K562 (cell line): ENCODE results near the gene ABAT.

Experiments
- CBX1 ChIP-seq: sonication (generic); IDR thresholded peaks from 2 replicates; pipeline ENCODE4 v1.6.1; 2016; ENCODE audit warnings: antibody characterized with exemption, low read depth, mild to moderate bottlenecking
- EZH2 ChIP-seq: IDR thresholded peaks from 2 replicates; pipeline ENCODE4 v1.6.1; 2012; ENCODE audit warnings: low read depth, mild to moderate bottlenecking, inconsistent platforms, low read length, borderline replicate concordance
- KLF10 ChIP-seq: fragments of 250-450 bp; sonication (Bioruptor Pico); IDR thresholded peaks from 2 replicates; pipeline ENCODE4 v1.6.1; 2021; ENCODE audit warnings: matching md5 sums
- NFE2 ChIP-seq: IDR thresholded peaks from 2 replicates; pipeline ENCODE4 v1.6.1; 2014; ENCODE audit warnings: antibody characterized with exemption, low read depth
- NFYB ChIP-seq: IDR thresholded peaks from 2 replicates; pipeline ENCODE4 v1.6.1; 2011; ENCODE audit warnings: mild to moderate bottlenecking, moderate library complexity; ENCODE audit not compliant: insufficient read length; ENCODE audit errors: extremely low read depth
- POLR2A ChIP-seq: fragments of 450-650 bp; conservative IDR thresholded peaks from 2 replicates; pipeline ENCODE4 v1.6.1; 2016
- RCOR1 ChIP-seq, 2 experiments: IDR thresholded peaks; 2 replicates each; pipeline ENCODE4 v1.6.1; 2012; ENCODE audit warnings: low read depth in 2 of 2, low read length in 2 of 2, borderline replicate concordance in 1 of 2, improper control_type of control experiment in 1 of 2
- TOE1 ChIP-seq, 2 experiments: fragments of 450-650 bp in 1 of 2; sonication (generic) in 1 of 2; formaldehyde crosslinking in 1 of 2; IDR thresholded peaks; 2 replicates each; pipeline versions ENCODE4 v1.7.1 to v1.8.0; 2016 to 2022; ENCODE audit warnings: borderline replicate concordance in 2 of 2, mild to moderate bottlenecking in 2 of 2, antibody characterized with exemption in 1 of 2, inconsistent platforms in 1 of 2, low read depth in 1 of 2, missing genetic modification reagents in 1 of 2, moderate library complexity in 1 of 2
- TF ChIP-seq, protein P1 (sequence below): fragments of 450-650 bp; IDR thresholded peaks from 2 replicates; pipeline ENCODE4 v1.6.1; 2017; ENCODE audit warnings: mild to moderate bottlenecking, moderate library complexity

- TF ChIP-seq POLR2A (no peak), KLF10 (CRISPR knock-in tag) (no peak), TOE1 (IDR thresholded peaks at IDR 0.05; ENCODE audit: borderline replicate concordance) (no peak), TOE1 (CRISPR knock-in tag; IDR thresholded peaks at IDR 0.05; ENCODE audit: borderline replicate concordance, low read depth) (no peak), CBX1 (no peak), RCOR1 (IDR thresholded peaks at IDR 0.05; ENCODE audit: borderline replicate concordance in 1 of 2, low read depth in 2 of 2, low read length in 2 of 2) (no peak), EZH2 (no peak), NFE2 (no peak), NFYB (no peak)
- TF ChIP-seq, protein P1, sequence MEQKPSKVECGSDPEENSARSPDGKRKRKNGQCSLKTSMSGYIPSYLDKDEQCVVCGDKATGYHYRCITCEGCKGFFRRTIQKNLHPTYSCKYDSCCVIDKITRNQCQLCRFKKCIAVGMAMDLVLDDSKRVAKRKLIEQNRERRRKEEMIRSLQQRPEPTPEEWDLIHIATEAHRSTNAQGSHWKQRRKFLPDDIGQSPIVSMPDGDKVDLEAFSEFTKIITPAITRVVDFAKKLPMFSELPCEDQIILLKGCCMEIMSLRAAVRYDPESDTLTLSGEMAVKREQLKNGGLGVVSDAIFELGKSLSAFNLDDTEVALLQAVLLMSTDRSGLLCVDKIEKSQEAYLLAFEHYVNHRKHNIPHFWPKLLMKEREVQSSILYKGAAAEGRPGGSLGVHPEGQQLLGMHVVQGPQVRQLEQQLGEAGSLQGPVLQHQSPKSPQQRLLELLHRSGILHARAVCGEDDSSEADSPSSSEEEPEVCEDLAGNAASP: no peak
These were observed 59.6 kb downstream of the ABAT start for GRCh38 chr16:8733849-8734540.
